HuH-7 (cell line): Measurements from ENCODE around the gene CYP24A1.

ENCODE experiments used
- DNase-seq: peaks from one replicate; pipeline ENCODE4 v3.0.0; 2011; ENCODE audit warnings: low spot score

Gene CYP24A1

DNA sequence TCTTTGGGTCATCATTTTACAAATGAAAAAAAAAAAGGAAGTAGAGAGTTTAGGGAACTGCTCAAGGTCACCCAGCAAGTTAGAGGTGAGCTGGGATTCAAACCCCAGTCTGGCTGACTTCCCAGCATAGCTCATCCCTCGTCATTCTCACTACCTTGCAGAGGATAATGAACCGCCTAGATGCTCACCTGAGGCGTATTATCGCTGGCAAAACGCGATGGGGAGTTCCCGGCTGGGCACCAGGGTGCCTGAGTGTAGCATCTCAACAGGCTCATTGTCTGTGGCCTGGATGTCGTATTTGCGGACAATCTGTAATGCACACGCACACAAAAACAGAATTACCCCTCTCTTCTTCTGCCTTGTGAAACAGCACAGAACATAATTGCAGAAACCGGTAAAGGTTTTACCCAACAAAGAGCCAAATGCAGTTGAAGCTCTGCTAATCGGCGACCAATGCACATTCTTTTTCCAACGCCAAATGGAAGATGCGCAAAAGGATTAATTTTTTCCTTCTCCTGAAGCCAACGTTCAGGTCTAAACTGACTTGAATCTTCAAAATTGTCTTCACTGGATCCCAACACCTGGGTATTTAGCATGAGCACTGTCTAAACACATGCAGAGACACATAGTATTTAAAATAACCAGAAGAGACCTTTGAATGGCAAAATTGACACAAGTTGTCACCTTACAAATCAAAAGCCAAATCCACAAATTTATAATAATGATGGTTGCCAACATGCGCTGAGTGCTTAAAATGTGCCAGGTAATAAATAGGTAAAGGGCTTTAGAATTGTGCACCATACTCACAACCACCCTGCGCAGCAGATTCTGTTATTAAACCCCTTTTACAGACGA is 16.6 kb downstream of the CYP24A1 start:
- DNase-seq, result no peak

DNA sequence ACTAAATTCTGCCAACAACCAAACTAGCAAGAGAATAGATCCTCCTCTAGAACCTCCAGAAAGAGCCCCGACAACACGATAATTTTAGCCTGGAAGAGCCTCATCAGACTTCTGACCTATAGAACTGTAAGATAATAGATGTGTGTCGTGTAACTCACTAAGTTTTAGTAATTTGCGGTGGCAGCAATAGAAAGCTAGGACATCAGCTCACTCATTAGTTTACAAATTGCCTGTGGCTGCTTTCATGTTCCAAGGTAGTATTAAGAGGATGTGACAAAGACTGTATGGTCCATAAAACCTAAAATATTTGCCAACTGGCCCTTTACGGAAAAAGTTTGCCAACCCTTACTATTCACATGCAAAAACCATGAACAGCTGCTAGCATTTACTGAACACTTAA is 17.3 kb downstream of the CYP24A1 start:
- DNase-seq, result no peak

DNA sequence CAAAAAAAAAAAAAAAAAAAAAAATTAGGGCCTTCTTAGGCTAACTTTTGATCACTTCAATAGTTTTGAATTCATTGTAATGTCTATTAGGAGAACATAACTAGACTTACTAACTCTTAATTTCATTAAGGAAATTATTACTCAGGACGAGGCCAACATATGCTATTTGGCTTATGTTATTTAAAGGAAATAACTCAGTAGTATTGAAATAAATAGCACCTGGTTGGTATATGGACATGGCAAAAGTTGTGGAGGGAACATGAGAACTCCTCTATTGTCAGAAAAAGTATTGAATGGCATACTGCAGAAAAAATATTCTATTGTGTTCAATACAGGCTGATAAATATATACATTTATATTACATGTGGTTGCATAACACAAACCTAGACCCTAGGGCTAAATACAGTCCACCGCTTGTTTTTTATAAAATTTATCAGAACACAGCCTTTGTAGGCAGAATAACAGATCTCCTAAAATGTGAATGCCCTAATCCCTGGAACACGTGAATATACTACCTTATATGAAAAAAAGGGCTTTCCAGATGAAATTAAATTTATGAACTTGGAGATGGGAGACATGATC is 18.0 kb downstream of the CYP24A1 start:
- DNase-seq, result no peak

DNA sequence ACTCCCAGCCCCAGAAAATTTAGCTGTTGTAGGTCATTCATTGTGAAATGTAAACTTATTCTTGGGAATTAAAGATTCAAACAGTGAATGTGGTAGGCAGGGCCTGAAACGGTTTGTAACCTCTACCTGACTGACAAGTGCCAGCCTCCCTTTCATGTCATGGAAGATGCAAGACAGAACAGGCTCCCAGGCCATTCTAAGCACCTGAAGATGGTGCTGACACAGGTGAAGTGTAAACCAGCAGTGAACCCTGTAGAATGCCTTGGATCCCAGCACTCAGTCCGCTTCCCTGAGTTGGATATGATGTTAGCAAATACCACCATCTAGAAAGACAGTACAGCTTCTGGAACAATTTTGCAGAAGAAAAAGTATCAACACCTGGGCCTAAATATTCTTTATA is 19.3 kb downstream of the CYP24A1 start:
- no peak for DNase-seq

DNA sequence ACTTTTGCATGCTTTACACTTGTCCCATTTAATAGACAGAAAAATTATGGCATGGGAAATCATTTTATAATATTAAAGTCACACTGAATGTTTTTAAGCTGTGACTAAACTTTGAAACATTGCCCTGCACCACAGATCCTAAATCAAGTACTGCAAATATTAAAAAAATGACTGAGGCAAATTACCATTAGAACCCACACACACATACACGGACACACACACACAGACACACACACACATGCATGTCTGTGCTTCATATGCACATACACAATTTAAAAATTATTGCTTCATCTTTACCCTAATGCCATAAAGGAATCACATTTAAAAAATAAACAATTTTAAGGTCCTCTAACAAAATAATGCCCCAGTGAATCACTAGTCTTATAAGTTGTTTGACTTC is 19.9 kb downstream of the CYP24A1 start:
- no peak for DNase-seq

DNA sequence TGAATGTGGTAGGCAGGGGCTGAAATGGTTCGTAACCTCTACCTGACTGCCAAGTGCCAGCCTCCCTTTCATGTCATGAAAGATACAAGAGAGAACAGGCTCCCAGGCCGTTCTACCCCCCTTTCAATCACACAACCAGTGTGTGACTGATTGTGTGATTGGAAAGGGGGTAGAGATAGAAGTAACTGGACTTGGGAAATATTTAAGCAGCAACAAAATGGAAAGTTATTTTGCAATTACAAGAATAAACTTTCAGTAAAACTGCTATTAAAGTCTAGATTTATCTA is 20.8 kb downstream of the CYP24A1 start:
- no peak for DNase-seq

DNA sequence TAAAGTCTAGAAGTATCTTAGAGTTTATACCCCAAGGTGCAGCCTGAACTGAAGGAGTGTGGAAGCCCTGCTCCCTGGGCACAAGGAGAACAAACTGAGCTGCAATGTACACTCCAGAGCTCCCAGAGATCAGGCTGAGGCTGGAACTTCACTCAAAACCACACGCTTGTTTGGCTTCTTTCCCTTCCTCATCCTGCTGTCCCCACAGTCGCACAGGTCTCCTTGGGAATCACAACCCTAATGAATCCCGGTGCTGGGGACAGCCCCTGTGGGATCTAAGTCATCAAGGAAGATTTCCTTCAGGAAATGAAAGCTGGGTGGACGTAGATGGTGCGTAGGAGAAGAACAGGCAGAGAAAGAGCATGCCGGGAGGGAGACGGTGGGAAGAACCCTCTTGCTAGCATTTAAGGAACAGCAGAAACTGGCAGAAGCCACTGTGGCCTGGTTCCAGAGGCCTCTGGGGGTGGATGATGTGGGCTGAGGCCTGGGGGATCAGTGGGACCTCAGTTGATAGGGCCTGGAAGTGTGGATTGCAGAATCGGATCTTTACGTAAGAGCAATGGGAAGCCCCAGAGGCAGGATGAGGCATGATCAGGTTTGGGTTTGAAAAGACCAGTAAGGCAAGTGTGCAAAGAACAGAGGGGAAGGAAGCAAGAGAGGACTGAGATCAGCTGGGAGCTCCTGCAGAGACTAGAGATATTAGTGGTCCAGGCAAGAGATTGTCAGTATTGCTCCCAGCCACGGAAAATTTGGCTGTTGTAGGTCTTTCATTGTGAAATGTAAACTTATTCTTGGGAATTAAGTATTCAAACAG is 21.4 kb downstream of the CYP24A1 start:
- DNase-seq, result no peak

DNA sequence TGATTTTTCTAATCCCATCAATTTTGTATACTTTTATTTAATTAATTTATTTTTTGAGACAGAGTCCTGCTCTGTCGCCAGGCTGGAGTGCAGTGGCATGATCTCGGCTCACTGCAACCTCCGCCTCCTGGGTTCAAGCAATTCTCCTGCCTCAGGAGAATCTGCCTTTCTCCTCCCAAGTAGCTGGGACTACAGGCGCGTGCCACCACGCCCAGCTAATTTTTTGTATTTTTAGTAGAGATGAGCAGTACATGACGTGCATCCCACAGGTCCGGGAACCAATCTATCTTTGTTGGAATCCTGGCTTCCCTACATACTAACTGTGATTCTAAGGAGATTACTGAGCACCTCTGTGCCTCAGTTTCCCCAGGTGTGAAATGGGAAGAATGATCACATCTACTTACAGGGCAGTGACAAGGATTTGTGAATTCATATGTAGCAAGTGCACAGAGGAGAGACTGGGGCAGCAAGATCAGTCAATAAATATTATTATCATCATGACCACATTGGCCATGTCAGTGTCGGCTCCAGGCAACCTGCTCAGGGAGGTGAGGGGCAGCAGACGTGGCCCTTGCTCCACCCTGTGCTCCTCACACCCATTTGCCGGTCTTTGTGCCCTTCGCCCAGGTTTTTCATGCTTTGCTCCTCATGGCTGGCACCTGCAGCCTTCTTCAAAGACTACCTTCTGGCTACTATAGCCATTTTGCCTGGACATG is 22.1 kb downstream of the CYP24A1 start:
- DNase-seq, result no peak

DNA sequence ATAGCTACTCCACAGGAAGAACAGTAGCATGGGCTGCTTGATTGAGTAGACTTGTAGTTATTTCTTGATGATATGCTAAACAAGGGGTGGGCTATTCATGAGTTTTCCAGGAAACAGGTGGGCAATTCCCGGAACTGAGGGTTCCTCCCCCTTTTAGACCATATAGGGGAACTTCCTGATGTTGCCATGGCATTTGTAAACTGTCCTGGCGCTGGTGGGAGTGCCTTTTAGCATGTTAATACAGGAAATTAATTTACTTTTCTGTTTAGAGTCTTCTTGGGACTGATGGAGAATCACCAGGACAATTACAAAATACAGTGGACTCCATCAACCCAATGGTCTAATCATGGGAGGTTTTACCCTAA is 22.7 kb downstream of the CYP24A1 start:
- no peak for DNase-seq

DNA sequence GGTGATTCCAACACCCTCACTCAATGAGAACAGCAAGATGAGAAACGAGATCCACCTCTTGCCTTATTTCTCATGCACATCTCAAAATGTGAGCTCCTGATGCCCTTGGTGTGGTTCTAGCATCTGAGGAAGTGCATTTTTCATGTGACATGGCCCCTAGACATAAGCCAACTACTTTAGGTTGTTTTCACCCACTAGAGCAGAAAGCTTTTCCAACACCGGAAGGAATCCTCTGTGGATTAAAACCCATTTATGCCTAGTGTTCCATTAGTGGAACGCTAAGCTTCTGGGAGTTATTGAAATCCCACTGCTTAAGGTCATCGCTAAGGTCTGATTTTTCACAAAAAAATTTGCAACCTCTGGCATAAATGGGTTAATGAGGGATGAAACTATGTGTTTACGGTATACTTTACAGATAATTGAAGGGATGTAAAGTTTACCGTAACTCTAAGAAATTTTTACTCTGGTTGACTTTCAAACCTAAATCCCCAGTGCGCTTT is 24.0 kb downstream of the CYP24A1 start:
- no peak for DNase-seq

DNA sequence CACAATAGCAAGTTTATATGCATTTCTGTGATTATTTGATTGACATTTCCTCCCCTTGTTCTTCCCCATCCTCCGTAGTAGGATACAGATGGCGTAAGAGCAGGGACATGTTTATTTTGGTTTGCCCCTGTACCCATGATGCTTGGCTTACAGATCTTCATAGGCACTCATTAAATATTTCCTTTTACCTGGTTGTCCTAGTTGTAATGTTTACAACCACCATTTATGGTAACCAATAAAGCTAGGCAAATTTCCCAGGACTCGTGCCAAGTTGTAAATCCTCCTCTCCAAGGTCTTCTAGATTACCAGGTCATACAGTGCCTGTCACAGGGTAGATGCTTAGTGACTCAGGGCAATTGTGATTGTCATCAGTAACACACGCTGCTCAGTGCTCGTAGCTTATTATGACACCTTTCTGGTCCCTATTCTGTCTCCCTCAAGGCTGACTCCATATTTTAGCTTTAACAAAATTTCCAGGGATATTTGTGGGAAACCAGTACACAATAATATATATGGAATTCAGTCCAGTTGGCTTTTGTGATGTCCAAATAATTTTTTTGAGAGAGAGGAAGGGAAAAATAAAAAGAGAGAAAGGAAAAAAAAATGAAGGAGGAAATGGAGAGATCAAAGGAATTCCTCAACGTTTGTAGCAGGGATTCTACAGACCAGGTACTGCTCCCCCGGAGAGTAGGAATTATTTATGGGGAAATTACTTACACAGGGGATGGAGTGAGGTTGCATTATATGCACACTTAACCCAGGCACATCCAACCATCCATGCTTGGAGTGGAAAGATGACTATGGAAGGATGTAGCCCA is 24.6 kb downstream of the CYP24A1 start:
- DNase-seq, result peak; percentile 75

DNA sequence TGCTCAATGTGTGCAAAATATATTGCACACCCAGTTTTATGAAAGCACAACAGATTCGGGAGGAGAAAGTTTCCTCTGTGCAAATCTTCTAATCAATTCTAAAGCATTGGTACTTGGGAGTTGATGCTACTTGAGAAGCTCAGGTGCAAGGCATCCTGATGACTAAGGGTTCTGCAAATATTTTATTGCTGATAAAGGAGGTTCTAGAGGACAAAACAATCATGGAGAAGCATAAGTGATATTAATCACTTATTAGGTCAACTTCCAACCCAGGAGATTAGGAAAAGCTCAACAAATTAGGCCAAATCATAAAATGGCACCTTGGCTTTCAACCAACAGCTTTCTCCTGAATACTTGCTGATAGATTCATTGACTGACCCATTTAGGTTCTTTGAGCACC is 27.1 kb downstream of the CYP24A1 start:
- no peak for DNase-seq

DNA sequence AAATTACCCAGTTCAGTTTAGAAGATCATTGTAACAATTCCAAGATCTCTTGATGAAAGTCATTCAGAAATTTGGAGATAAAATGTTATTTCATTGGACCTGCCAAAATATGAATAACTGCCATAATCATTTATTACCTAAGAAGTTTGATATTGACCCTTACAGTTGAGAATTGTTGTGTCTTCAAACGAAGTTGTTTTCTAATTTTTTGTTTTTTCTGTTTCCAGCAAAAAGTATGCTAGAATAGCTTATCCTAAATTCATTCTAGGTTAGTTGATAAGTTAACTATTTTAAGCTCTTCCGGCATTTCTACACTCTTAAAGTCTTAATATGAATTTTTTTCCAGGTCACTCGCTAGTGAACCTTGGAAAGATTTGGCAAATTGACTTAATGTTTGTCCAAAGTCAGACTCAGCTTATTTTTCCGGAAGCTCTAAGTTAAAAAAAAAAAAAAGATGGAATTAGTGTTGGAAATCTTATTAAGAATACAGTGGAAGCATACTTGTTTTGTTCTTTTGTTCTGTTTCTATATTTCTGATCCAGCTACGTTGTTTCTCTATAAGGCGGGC is 28.9 kb downstream of the CYP24A1 start:
- DNase-seq, result no peak

DNA sequence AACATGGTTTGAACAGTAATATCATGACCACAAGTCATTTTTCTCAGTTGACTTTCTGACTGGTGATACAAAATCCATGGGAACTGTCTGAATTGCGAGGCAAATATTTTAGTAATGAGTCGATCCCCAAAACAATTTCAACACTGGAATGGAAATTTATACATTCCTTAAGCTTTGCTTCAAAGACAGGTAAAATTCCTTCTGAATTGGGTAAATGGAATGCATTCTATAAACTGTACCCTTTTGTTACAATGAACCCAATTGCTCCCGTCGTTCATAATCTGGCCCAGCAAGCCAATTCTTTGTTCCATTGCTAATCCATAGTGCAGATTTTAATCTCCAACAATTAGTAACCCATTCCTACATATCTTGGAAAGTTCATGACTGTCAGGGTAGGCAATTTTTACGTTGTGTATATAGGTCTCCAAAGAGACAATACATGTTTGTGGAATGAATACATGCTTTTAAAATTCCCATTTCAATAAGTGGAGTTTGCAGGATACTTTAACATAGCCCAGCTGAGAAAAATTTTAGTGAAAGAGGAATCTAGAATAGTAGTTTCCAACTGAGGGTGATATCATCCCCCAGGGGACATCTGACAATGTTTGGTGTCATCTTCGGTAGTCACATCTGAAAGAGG is 32.7 kb downstream of the CYP24A1 start:
- no peak for DNase-seq

DNA sequence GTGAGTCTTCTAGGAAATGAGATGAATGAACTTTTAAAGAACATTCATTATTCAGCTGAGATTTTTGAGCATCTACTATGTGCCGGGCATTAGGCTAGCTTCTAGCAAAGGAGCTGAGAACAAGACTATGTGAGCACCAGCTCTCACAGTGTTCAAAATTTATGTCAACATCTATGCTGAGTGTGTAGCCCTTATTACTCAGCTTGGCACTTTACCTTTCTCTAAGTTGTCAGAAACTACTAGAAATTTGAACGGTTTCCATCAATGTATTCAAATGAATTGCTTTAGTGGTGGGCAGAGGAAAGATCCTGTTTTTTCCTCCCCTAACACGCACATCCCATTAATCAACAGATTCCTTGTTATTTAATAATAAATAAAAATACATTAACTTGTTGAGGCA is 33.3 kb downstream of the CYP24A1 start:
- DNase-seq, result no peak

DNA sequence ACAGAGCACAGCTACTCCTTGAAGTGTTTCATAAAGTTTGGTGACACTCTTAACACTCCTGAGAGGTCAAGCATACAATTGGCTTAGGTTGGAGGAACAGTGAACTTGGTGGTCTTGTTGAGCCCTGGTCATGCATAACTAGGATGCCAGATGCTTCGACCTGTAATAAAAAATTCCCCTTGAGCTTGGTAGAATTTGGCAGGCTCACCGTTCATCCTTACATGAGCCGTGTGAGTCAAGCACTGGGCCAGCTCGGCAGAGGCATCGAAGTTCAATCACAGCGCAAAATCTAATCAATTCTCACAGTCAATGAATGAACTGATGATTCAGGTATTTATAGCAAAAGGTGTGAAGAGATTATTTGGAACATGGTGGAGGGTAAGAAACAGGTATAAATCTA is 33.7 kb downstream of the CYP24A1 start:
- no peak for DNase-seq

DNA sequence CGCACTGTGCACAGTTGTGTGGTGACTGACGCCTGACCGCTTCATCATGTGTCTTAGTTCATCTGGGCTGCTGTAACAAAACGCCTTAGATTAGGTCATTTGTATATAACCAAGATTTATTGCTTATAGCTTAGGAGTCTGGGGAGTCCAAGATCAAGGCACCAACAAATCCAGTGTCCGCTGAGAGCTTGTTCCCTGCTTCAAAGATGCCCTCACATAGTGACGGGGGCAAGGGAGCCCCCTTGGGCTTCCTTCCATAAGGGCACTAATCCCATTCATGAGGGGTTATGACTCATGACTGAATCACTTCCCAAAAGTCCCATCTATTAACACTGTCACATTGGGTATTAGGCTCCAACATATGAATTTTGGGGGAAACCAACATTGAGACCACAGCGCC is 34.6 kb downstream of the CYP24A1 start:
- DNase-seq, result no peak

DNA sequence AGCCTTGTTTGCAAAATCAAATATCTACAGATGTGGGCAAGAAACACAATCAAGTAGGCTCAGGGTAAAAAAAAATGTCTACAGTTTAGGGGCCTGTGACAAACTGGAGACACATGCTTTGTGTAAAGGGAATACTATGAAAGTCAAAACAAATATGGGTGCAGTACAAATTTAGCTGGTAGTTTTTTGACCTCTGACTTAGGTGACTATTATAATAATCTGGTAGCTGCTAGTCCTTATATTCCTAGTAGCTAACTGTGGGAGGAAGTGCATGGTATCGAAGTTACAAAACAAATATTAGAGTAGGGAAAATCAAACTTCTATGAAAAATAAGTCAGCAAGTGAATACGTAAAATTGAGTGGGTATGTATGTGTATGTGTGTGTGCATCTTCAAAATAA is 35.4 kb downstream of the CYP24A1 start:
- no peak for DNase-seq

DNA sequence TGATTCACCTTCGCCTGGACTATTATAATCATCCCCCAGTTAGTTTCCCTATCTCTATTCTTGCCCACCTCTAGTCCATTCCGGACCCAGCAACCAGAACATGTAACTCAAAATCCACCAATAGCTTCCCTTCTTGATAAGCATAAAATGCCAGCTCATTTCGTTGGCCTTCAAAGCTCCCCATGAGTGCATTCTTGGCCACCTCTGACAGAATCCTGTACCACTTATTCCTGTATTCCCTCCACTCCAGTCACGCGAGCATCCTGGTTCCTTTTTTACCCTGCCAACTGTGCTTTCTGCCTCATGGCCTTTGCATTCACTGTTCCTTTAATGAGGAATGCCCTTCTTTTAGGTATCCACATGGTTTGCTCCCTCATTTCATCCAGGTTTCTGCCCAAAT is 36.7 kb downstream of the CYP24A1 start:
- no peak for DNase-seq

DNA sequence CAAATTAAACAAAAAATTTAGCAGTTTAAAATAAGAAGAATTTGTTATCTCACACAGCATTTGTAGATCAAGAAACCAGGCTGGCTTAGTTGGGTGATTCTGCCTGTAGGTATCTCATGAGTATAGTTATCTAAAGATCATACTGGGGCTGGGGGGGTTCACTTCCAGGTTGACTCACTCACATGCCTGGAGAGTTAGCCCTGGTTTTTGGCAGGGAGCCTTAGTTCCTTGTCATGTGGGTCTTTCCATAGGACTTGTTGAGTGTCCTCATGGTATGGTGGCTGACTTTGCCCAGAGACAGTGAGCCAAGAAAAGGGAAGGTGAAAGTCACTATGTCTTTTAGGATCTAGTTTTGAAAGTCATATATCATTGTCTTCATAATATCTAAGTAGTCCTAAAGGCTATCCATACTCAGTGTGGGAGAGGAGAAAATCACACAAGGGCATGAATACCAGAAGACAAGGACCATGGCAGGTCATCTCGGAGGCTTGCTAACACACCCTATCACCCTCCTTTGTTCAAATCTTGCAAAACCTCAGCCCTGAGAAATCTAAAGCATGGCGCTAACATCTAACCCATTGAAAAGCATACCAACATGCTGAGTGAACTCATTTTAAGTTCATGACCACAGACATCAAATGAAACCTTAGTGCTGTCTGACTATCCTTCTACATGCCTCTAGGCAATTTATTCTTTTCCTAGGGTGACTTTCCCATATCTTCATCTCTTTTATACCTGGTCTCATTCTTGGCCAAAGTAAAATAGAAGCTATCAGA is 39.2 kb downstream of the CYP24A1 start:
- DNase-seq, result no peak
